Stimulated activated CD8-positive, alpha-beta memory T cell treated with anti-CD3 and anti-CD28 coated beads, Interleukin-12 subunit alpha, Interleukin-12 subunit beta, amount 100 ng/mL, for 24 hours (primary cell): ENCODE data around the gene OR2L5.

Experiments used
- DNase-seq: peaks from one replicate; pipeline ENCODE4 v3.0.0-alpha.2; 2020; ENCODE audit errors: extremely low read depth

Gene OR2L5, protein sequence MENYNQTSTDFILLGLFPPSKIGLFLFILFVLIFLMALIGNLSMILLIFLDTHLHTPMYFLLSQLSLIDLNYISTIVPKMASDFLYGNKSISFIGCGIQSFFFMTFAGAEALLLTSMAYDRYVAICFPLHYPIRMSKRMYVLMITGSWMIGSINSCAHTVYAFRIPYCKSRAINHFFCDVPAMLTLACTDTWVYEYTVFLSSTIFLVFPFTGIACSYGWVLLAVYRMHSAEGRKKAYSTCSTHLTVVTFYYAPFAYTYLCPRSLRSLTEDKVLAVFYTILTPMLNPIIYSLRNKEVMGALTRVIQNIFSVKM

GRCh38 chr1:248013229-248013710 is at the start of gene OR2L5:
Gene OR2L5, plus strand, starts transcription at chr1:248013660. Its CDS starts 8,288 bp downstream, at chr1:248021948.
- no peak for DNase-seq

DNA sequence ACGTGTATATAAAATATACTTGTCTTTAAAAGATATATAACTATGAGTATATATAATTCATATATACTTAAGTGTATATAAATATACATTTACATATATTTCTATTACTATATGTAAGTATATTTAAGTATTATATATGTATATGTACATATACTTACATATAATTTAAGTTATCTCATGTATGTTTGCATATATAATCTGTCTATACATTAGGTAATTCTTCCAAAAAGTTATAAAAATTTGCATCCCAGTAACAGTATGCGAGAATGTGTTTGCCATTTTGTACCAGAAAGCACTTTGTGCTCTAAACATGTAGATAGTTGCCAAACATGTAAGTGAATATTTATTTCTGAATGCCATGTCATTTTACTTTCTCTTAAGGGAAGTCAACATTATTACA is 48.5 kb upstream of the OR2L5 start, which contains the start of gene OR2AK2:
Gene OR2AK2 (plus strand): TSS at position 301 of the 400 bp plus-strand sequence. CDS start 144 bp downstream, outside the sequence.
- no peak for DNase-seq

GRCh38 chr1:247966532-247967204 is 46.8 kb upstream of the OR2L5 start:
- DNase-seq, result no peak

GRCh38 chr1:247992986-247993385 is 20.5 kb upstream of the OR2L5 start:
- DNase-seq, result no peak

DNA sequence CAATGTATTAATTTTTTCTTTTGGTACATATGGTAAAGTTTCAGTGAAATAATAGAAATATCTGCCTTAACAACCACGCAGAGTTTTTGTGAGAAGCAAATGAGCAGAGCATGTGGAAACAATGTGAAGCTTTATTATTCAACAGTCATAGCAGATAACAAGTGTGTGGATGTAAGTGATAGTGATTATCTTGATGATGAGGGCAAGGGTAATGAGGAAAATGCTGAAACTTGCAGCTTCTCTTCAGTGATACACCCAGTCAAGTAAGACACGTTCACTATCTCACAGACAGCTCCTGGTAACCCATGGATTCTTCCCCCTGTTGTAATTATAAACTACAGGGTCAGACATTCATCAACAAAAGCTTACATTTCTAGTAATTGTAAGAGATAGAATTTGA is 14.6 kb upstream of the OR2L5 start:
- DNase-seq, result no peak

DNA sequence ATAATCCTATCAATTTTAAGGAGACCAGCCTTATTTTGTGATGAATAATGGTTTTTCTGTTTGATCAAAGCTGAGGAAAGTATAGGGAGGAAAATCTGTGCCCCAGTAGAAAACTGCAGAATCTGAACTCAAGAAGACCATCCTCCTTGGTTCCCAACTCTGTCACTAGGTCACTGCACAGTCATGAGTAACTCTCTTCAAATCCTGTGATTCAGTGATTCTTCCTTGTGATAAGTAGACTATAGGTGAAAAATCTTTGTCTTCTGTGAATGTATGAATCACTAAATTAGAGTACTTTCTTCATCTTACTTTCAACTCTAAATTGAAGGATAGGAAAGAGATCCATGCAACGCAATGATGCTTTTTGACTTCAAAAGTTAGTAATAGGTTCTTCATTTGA is 13.3 kb upstream of the OR2L5 start:
- no peak for DNase-seq

- no peak for DNase-seq
Measured at GRCh38 chr1:248007778-248008177, 5.7 kb upstream of the OR2L5 start.

GRCh38 chr1:248009681-248010080 is 3.8 kb upstream of the OR2L5 start:
- no peak for DNase-seq

DNA sequence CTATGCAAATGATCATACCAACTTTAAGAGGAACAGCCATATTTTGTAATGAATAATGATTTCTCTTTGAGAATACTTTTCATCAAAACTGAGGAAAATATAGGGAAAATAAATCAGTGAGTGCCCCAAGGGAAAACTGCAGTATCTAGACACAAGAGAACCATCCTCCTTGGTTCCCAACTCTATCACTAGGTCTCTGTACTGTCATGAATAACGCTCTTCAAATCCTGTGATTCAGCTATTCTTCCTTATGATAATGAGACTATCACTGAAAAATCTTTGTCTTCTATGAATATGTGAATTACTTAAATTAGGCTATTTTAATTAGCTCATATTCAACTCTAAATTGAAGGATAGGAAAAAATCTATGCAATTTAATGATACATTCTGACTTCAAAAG is 2.3 kb downstream of the OR2L5 start:
- DNase-seq, result no peak

DNA sequence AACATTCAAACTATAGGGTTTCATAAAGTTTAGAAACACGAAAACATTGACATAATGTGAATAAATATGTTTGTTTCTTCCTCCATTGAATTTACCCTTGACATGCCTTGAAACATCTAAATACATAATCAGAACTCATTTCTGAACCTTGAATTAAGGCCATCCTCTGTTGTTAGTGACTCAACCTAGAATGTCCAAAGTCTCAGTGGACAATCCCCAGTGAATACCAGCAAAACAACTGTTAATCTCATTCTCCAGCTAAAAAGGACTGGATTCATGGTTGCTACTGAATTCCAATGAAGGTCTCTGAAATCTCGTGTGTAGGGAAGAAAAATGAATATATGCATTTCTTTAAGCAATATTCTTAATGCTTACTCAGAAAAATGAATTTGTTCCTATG is 16.3 kb downstream of the OR2L5 start, which contains the start of gene OR2L2:
Gene OR2L2 (plus strand): TSS at position 301 of the 400 bp plus-strand sequence. CDS start 8,198 bp downstream, outside the sequence.
- DNase-seq, result no peak

DNA sequence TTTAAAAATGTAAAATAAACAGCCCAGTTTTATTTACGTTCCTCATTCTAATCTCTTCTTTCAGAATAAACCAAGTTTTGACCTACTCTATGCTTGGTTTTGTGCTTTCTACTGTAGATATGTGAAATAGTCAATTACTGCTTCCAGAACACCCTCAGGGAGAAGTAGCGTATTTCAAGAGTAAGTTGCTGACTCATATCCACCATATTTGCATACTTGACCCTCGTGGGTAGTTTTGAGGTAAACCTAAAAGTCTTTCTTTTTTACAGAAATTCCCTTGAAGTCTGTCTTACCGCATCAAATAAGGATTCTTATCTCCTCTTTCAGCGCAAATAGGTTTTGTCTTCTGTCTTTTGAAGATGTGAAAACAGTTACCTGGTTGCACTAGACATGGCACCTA is 31.7 kb downstream of the OR2L5 start:
- no peak for DNase-seq

DNA sequence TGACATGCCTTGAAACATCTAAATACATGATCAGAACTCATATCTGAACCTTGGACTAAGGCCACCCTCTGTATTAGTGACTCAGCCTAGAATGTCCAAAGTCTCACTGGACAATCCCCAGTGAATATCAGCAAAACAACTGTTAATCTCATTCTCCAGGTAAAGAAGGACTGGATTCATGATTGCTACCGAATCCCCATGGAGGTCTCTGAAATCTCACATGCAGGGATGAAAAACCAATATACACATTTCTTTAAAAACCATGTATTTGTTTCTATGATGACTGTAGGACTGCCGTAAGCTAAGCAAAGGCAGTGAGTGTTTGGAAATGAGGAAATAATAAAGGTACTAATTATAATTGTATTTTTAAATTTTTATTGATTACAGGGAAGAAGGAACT is 33.1 kb downstream of the OR2L5 start, which contains the start of gene OR2L3:
Gene OR2L3 (plus strand): TSS at position 301 of the 400 bp plus-strand sequence. CDS start 13,846 bp downstream, outside the sequence.
- no peak for DNase-seq

GRCh38 chr1:248047008-248047407 is 33.5 kb downstream of the OR2L5 start:
- DNase-seq, result no peak

GRCh38 chr1:248054671-248055070 is 41.2 kb downstream of the OR2L5 start:
- no peak for DNase-seq

GRCh38 chr1:248055261-248055660 is 41.8 kb downstream of the OR2L5 start:
- no peak for DNase-seq

DNA sequence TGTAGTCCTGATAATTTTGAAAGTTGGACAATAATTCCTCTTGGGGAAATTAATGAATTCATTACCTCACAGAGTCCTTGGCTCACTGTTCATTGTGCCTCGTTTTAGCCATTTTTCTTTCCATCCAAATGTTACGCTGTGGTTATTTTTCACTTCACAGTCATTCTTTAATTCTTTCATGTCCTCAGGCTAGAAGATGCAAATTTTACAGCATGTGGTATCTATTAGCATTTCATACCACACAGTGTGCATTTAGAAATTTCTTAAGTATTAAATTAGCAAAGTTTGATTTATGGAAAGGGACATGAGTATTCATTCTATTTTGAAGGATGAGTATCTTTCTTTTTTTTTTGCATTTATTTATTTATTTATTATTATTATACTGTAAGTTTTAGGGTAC is 51.6 kb downstream of the OR2L5 start:
- no peak for DNase-seq

DNA sequence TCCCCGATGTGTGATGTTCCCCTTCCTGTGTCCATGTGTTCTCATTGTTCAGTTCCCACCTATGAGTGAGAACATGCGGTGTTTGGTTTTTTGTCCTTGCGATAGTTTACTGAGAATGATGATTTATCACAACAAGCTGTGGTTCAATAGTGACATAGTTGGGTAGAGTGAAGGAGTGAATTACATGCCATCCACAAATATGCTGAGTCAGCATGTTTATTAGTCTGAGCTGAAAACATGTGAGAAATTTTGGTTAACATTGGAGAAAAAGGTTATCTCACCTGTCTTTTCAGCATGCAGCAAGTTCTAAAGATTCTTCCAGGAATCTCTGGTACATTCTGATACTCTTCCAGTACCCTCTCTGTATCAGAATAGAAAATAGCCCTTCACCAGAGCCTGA is 52.1 kb downstream of the OR2L5 start:
- DNase-seq, result no peak
